Calu3 (cell line): ENCODE measurements around the gene PTPN1. TPM values are rescaled to one million over a fixed set of nuclear protein-coding genes. Genes with fewer than 3 reads are reported as not detected.

Experiments used
- BruUV-seq: library from RNA; stranded (reverse); fragments of 400-500 nt; replicated peaks from 2 replicates; lab custom pipeline; 2021; lab: Mats Ljungman, UMichigan
- CTCF ChIA-PET: fragments of 300-600 bp; sonication (Branson Sonifier 250); formaldehyde crosslinking; loops from one replicate; lab custom pipeline; 2022; ENCODE audit warnings: antibody characterized with exemption; lab: Charles Lee
- DNase-seq: peaks from one replicate; pipeline ENCODE4 v3.0.0; 2022
- H3K27ac Mint-ChIP-seq: one replicate; pipeline ENCODE4 v1.8.0; 2022; ENCODE audit warnings: mixed read lengths; ENCODE audit not compliant: unreplicated experiment
- H3K27me3 Mint-ChIP-seq: one replicate; pipeline ENCODE4 v1.8.0; 2022; ENCODE audit warnings: mixed read lengths; ENCODE audit not compliant: unreplicated experiment
- H3K36me3 Mint-ChIP-seq: one replicate; pipeline ENCODE4 v1.8.0; 2022; ENCODE audit warnings: mild to moderate bottlenecking, moderate library complexity, mixed read lengths; ENCODE audit not compliant: insufficient read depth, unreplicated experiment
- H3K4me1 Mint-ChIP-seq: one replicate; pipeline ENCODE4 v1.8.0; 2022; ENCODE audit warnings: mild to moderate bottlenecking, low read depth, mixed read lengths; ENCODE audit not compliant: unreplicated experiment
- H3K4me3 Mint-ChIP-seq: one replicate; pipeline ENCODE4 v1.8.0; 2022; ENCODE audit warnings: mild to moderate bottlenecking, low read depth, moderate library complexity, mixed read lengths; ENCODE audit not compliant: unreplicated experiment
- H3K9me3 Mint-ChIP-seq: one replicate; pipeline ENCODE4 v1.8.0; 2022; ENCODE audit warnings: low read depth, mixed read lengths; ENCODE audit not compliant: unreplicated experiment
- intact Hi-C: fragments of 100-400 bp; cut with micrococcal nuclease; formaldehyde crosslinking; loops from one replicate; pipeline ENCODE4 v1.10.0; 2022; ENCODE audit not compliant: unreplicated experiment
- total RNA-seq: library from RNA; stranded (reverse); gene quantifications from 2 replicates; pipeline ENCODE4 v1.2.3, GENCODE V29; 2022
- TF ChIP-seq, protein P1 (sequence below): fragments of 200-600 bp; IDR thresholded peaks from one replicate; pipeline ENCODE4 v1.8.0; 2022; ENCODE audit warnings: antibody characterized with exemption; ENCODE audit not compliant: unreplicated experiment

Gene PTPN1
- total RNA-seq, 1 experiment from 2014 or later: 58.5 TPM

DNA sequence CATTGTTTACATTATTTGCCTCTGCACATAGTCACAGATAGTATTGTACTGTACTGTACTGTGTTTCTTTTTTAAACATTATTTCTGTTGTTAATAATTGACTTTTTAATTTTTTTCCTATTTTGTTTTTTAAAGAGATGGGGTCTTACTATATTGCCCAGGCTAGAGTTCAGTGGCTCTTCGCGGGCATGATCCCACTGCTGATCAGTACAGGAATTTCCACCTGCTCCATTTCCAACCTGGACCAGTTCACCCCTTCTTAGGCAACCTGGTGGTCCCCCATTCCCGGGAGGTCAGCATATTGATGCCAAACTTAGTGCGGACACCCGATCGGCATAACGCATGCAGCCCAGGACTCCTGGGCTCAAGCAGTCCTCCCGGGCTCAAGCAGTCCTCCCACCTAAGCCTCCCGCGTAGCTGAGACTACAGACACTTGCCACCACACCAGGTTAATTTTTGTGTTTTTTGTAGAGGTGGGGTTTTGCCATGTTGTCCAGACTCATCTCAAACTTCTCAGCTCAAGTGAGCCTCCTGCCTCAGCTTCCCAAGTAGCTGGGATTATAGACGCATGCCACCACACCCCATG lies 47.5 kb downstream of the PTPN1 start:
- H3K9me3 Mint-ChIP-seq: no peaks in the 10 kb centered on the region
- no TSS peak for BruUV-seq
- CTCF ChIA-PET: interaction anchor here (0.6 to 1.0 kb wide), 2 partner anchors 17 to 48 kb away, joined by 3 to 4 read pairs; no protein-coding TSS in a partner anchor
- no peaks in the 10 kb centered on the region for H3K27me3 Mint-ChIP-seq
- TF ChIP-seq, protein P1, sequence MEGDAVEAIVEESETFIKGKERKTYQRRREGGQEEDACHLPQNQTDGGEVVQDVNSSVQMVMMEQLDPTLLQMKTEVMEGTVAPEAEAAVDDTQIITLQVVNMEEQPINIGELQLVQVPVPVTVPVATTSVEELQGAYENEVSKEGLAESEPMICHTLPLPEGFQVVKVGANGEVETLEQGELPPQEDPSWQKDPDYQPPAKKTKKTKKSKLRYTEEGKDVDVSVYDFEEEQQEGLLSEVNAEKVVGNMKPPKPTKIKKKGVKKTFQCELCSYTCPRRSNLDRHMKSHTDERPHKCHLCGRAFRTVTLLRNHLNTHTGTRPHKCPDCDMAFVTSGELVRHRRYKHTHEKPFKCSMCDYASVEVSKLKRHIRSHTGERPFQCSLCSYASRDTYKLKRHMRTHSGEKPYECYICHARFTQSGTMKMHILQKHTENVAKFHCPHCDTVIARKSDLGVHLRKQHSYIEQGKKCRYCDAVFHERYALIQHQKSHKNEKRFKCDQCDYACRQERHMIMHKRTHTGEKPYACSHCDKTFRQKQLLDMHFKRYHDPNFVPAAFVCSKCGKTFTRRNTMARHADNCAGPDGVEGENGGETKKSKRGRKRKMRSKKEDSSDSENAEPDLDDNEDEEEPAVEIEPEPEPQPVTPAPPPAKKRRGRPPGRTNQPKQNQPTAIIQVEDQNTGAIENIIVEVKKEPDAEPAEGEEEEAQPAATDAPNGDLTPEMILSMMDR: no peak
- H3K27ac Mint-ChIP-seq: no peak overlapping the region
- no peak for DNase-seq
- H3K36me3 Mint-ChIP-seq: peaks cover 15% of the 10 kb centered on the region
- H3K4me3 Mint-ChIP-seq: no peak overlapping the region
- intact Hi-C loops: no loop called here
- H3K4me1 Mint-ChIP-seq: peaks cover 17% of the 10 kb centered on the region

DNA sequence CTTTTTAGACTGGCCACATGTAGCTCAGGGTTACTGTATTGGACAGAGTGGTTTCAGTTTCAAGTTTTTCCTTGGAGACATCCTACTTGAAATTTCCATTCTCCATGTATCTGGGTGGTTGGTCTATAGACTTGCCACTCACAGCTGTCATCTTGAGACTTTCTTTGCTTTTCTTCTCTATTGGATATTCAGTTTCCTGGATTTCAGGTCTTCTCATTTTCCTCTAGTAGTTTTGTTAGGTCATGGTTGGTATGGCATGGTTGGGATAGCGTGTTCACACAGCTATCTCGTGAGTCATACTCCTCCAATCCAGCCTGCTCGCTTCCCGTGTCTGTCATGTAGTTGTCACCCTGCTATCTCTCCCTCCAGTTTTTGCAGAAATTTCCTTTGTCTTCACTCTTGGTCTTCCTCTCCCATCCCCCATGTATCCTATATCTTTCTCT lies 48.3 kb downstream of the PTPN1 start:
- CTCF ChIA-PET: interaction anchor here (0.6 to 1.0 kb wide), 2 partner anchors 17 to 47 kb away, joined by 3 to 4 read pairs; no protein-coding TSS in a partner anchor
- H3K4me3 Mint-ChIP-seq: no peak overlapping the region

DNA sequence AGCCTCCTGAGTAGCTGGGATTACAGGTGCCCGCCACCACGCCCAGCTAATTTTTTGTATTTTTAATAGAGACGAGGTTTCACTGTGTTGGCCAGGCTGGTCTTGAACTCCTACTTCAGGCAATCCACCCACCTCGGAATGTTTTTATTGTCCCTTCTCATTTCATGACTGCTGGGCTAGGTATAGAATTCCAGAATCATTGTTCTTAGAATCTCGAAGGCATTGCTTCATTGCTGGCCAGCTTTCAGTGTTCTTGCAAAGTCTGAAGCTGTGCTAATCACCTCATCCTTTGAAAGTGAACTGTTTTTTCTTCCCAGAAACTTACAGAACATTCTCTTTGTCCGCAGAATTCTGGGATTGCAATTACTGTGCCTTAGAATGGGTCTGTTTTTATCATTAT lies 49.0 kb downstream of the PTPN1 start:
- TF ChIP-seq, protein P1: no peak
- CTCF ChIA-PET: no interaction called here
- Mint-ChIP-seq H3K27ac (no peak overlapping the region), H3K4me1 (peaks cover 28% of the 10 kb centered on the region), H3K27me3 (no peaks in the 10 kb centered on the region), H3K4me3 (no peak overlapping the region), H3K36me3 (peaks cover 24% of the 10 kb centered on the region), H3K9me3 (no peaks in the 10 kb centered on the region)
- BruUV-seq: no TSS peak
- no peak for DNase-seq
- intact Hi-C loops: no loop called here

More for the DNA sequence above, 48.3 kb downstream of the PTPN1 start:
- peaks cover 26% of the 10 kb centered on the region for H3K4me1 Mint-ChIP-seq
- no peak for DNase-seq
- H3K9me3 Mint-ChIP-seq: no peaks in the 10 kb centered on the region
- intact Hi-C loops: no loop called here
- BruUV-seq: no TSS peak
- H3K27ac Mint-ChIP-seq: no peak overlapping the region
- peaks cover 23% of the 10 kb centered on the region for H3K36me3 Mint-ChIP-seq
- H3K27me3 Mint-ChIP-seq: no peaks in the 10 kb centered on the region
- TF ChIP-seq, protein P1: no peak

DNA sequence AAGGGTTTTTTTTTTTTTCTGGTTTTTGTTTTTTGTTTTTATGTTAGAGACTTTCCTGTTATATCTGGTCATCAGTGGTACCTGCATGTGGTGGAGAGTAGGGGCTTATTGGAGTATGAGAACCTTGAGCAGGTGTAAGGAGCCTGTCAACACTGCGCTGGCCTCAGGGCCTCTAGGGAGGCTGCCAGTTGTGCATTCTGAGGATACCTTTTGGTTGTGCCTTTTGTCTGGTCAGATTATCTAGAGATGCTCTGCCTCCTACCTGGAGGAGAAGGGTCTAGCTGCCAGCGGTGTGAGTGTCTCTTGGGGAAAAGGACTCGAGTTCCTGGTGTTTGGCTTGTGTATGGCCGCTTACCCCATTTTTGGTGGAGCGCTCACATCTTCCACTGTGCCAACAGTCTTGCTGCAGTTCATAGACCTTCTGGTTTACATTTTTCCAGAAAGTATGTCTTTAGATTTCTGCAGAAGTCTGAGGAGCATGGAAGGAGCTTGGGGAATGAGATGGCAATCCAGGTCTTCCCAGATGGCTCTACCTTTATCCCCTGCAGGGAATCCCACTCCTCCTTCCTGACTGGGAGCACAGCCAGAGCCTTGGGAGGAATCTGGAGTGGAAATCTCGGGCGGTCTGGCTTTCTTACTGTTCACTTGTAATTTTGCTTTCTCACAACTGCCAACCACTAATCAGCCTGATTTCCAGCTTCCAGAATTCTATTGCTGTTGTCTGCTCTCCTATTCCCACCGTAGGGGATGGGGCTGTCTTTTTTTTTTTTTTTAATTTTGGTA lies 49.9 kb downstream of the PTPN1 start:
- intact Hi-C loops: no loop called here

More for the DNA sequence above, 49.9 kb downstream of the PTPN1 start:
- H3K27ac Mint-ChIP-seq: no peak overlapping the region
- no peak overlapping the region for H3K4me3 Mint-ChIP-seq
- CTCF ChIA-PET: no interaction called here
- H3K4me1 Mint-ChIP-seq: peaks cover 32% of the 10 kb centered on the region
- TF ChIP-seq, protein P1: no peak
- no TSS peak for BruUV-seq
- H3K9me3 Mint-ChIP-seq: no peaks in the 10 kb centered on the region
- peaks cover 30% of the 10 kb centered on the region for H3K36me3 Mint-ChIP-seq
- DNase-seq: no peak
- no peaks in the 10 kb centered on the region for H3K27me3 Mint-ChIP-seq
